PC-3 (cell line): ENCODE data around the gene OLIG2. TPM values are rescaled to one million over a fixed set of nuclear protein-coding genes. Genes with fewer than 3 reads are reported as not detected.

Source experiments
- ATAC-seq: fragments of 200-7000 bp; cut with Tn5 transposase; 2 replicates; pipeline ENCODE4 v1.9.1; 2020; ENCODE audit warnings: mild to moderate bottlenecking, moderate library complexity
- BruUV-seq: library from RNA; stranded (reverse); fragments of 400-500 nt; replicated peaks from 2 replicates; lab custom pipeline; 2021; lab: Mats Ljungman, UMichigan
- CTCF ChIA-PET: fragments of 300-600 bp; sonication (Branson Sonifier 250); formaldehyde crosslinking; loops from one replicate; lab custom pipeline; 2022; ENCODE audit warnings: antibody characterized with exemption; lab: Charles Lee
- POLR2A ChIA-PET: fragments of 300-600 bp; sonication (Branson Sonifier 250); formaldehyde crosslinking; loops from one replicate; lab custom pipeline; 2022; ENCODE audit warnings: antibody characterized with exemption; ENCODE audit not compliant: unreplicated experiment; lab: Charles Lee
- DNase-seq: peaks from one replicate; pipeline ENCODE4 v3.0.0-alpha.2; 2015
- H2AFZ ChIP-seq: fragments of 300-600 bp; sonication (generic); 2 replicates; pipeline ENCODE4 v1.6.0; 2016; ENCODE audit warnings: antibody characterized with exemption, low read length
- H3F3A ChIP-seq: fragments of 300-600 bp; sonication (generic); one replicate; pipeline ENCODE4 v1.6.0; 2017; ENCODE audit warnings: antibody characterized with exemption, low read length, control low read depth, mild to moderate bottlenecking; ENCODE audit not compliant: unreplicated experiment
- H3K27ac ChIP-seq: fragments of 300-600 bp; sonication (generic); 2 replicates; pipeline ENCODE4 v1.5.1; 2016; ENCODE audit warnings: mild to moderate bottlenecking, low read length
- H3K27me3 ChIP-seq: fragments of 300-600 bp; sonication (generic); 2 replicates; pipeline ENCODE4 v1.6.1; 2016; ENCODE audit warnings: low read length, mixed read lengths
- H3K36me3 ChIP-seq: fragments of 300-600 bp; sonication (generic); 2 replicates; pipeline ENCODE4 v1.6.1; 2016; ENCODE audit warnings: low read depth, mixed run types, low read length, mixed read lengths
- H3K4me1 ChIP-seq: fragments of 300-600 bp; sonication (generic); 2 replicates; pipeline ENCODE4 v1.5.1; 2016; ENCODE audit warnings: low read length; ENCODE audit not compliant: insufficient read depth
- H3K4me2 ChIP-seq: fragments of 300-600 bp; sonication (generic); 2 replicates; pipeline ENCODE4 v1.6.0; 2016; ENCODE audit warnings: low read length
- H3K4me3 ChIP-seq: fragments of 300-600 bp; sonication (generic); 2 replicates; pipeline ENCODE4 v1.5.1; 2016; ENCODE audit warnings: mild to moderate bottlenecking, low read length, mixed read lengths
- H3K79me2 ChIP-seq: fragments of 300-600 bp; sonication (generic); 2 replicates; pipeline ENCODE4 v1.6.1; 2017; ENCODE audit warnings: low read length, mixed read lengths
- H3K9ac ChIP-seq: fragments of 300-600 bp; sonication (generic); 2 replicates; pipeline ENCODE4 v1.6.0; 2016; ENCODE audit warnings: mild to moderate bottlenecking, low read length
- H3K9me2 ChIP-seq: fragments of 300-600 bp; sonication (generic); replicated peaks from 2 replicates; pipeline ENCODE4 v1.6.1; 2016; ENCODE audit warnings: mixed run types, low read length, mixed read lengths
- H3K9me3 ChIP-seq: fragments of 300-600 bp; sonication (generic); 2 replicates; pipeline ENCODE4 v1.6.1; 2016; ENCODE audit warnings: low read length, mixed read lengths
- H4K20me1 ChIP-seq: fragments of 300-600 bp; sonication (generic); 2 replicates; pipeline ENCODE4 v1.6.1; 2016; ENCODE audit warnings: low read length, mixed read lengths
- EZH2 ChIP-seq: fragments of 300-600 bp; sonication (generic); IDR thresholded peaks from one replicate; pipeline ENCODE4 v1.6.1; 2017; ENCODE audit warnings: antibody characterized with exemption, mild to moderate bottlenecking, low read length; ENCODE audit not compliant: unreplicated experiment
- EZH2phosphoT487 ChIP-seq: fragments of 300-600 bp; sonication (generic); IDR thresholded peaks from 2 replicates; pipeline ENCODE4 v1.6.1; 2018; ENCODE audit warnings: mild to moderate bottlenecking, antibody characterized with exemption, low read length, borderline replicate concordance
- intact Hi-C: fragments of 100-400 bp; cut with micrococcal nuclease; formaldehyde crosslinking; loops from 2 replicates; pipeline ENCODE4 v1.9.0; 2023
- total RNA-seq: library from RNA; depleted of rRNA; stranded (reverse); fragments of >200 nt; gene quantifications from 2 replicates; pipeline ENCODE4 v1.2.3, GENCODE V29; 2014
- TF ChIP-seq, protein P1 (sequence below): fragments of 300-600 bp; sonication (generic); conservative IDR thresholded peaks from 2 replicates; pipeline ENCODE4 v1.5.1; 2017; ENCODE audit warnings: antibody characterized with exemption, low read depth, mild to moderate bottlenecking, low read length

The OLIG2 gene
- total RNA-seq, 1 experiment from 2014 or later: not detected

DNA sequence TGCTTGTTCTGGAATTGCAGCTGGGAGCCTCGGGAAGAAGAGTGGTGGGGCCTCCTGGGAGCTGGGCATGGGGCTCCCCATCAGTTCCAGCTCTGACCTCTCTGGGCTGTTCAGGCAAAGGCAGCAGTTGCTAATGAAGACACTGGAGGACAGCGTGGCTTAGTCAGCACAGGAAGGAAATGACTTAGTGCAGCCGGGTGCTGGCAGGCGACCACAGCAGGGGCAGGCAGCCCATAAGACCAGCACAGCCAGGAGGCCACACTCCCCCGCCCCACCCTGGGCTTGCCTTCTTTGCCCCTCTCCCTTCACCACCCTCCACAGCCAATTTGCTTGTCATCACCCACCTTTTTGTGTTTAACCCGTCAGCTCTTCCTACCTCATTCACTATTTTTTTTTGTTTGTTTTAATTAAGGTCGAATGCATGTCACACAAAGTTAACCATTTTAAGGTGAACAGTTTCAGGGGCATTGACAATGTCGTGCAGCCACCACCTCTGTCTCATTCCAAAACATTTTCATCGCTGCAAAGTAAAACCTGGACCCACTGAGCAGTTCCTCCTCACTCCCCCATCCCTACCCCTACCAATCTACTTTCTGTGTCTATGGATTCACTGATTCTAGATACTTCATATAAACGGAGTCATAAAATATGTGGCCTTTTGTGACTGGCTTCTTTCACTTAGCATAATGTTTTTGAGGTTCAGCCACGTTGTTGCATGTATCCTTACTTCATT, 10.9 kb downstream of the OLIG2 start:
- Histone ChIP-seq H3K27ac (no peak overlapping the region), H3F3A (no peaks in the 10 kb centered on the region), H3K4me1 (peaks cover 11% of the 10 kb centered on the region), H3K79me2 (no peaks in the 10 kb centered on the region), H3K9me3 (no peaks in the 10 kb centered on the region), H3K9ac (no peak overlapping the region), H3K36me3 (no peaks in the 10 kb centered on the region), H3K4me3 (no peak overlapping the region), H3K27me3 (peaks cover 9% of the 10 kb centered on the region), H4K20me1 (no peaks in the 10 kb centered on the region), H2AFZ (no peak overlapping the region), H3K4me2 (peak overlapping the region; percentile 50), H3K9me2 (no peaks in the 10 kb centered on the region)
- no TSS peak for BruUV-seq
- TF ChIP-seq EZH2 (no peak), EZH2phosphoT487 (no peak)
- TF ChIP-seq, protein P1, sequence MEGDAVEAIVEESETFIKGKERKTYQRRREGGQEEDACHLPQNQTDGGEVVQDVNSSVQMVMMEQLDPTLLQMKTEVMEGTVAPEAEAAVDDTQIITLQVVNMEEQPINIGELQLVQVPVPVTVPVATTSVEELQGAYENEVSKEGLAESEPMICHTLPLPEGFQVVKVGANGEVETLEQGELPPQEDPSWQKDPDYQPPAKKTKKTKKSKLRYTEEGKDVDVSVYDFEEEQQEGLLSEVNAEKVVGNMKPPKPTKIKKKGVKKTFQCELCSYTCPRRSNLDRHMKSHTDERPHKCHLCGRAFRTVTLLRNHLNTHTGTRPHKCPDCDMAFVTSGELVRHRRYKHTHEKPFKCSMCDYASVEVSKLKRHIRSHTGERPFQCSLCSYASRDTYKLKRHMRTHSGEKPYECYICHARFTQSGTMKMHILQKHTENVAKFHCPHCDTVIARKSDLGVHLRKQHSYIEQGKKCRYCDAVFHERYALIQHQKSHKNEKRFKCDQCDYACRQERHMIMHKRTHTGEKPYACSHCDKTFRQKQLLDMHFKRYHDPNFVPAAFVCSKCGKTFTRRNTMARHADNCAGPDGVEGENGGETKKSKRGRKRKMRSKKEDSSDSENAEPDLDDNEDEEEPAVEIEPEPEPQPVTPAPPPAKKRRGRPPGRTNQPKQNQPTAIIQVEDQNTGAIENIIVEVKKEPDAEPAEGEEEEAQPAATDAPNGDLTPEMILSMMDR: no peak
- ATAC-seq: peak; percentile 99
- intact Hi-C loops: no loop called here
- peak; percentile 57 for DNase-seq
- ChIA-PET CTCF (no interaction called here), POLR2A (no interaction called here)

DNA sequence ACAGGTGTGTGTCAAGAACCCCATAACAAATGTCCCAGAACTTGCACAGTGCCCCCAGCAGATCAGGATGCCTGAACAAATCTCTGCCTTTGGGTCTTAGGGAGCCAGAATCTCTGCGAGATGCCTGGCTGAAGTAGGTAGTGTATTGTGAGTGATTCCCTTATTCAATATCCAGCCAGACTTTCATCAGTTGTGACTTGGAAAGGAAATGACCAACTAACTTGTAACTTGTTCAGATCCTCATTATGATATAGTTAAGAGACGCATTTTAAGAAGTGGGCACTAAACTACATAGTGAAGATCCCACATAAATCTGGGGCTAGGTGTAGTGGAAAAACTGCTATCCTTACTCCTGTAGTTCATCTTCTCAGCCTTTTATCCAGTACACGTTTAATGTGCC, 11.8 kb downstream of the OLIG2 start:
- Histone ChIP-seq H3K27me3 (peaks cover 1% of the 10 kb centered on the region; the same call in 1 of the 2 replicates), H3K9me2 (no peaks in the 10 kb centered on the region), H2AFZ (no peak overlapping the region), H3K4me1 (peaks cover 14% of the 10 kb centered on the region), H3K9me3 (no peaks in the 10 kb centered on the region), H3K4me3 (no peak overlapping the region), H3K4me2 (no peak overlapping the region), H4K20me1 (no peaks in the 10 kb centered on the region), H3K79me2 (no peaks in the 10 kb centered on the region), H3K27ac (no peak overlapping the region), H3F3A (no peaks in the 10 kb centered on the region), H3K9ac (no peak overlapping the region), H3K36me3 (no peaks in the 10 kb centered on the region)
- ATAC-seq (no peak), DNase-seq (no peak)
- BruUV-seq: no TSS peak
- intact Hi-C loops: no loop called here
- POLR2A ChIA-PET: no interaction called here
- TF ChIP-seq, protein P1: no peak
- no peak for TF ChIP-seq EZH2phosphoT487
- CTCF ChIA-PET: no interaction called here

DNA sequence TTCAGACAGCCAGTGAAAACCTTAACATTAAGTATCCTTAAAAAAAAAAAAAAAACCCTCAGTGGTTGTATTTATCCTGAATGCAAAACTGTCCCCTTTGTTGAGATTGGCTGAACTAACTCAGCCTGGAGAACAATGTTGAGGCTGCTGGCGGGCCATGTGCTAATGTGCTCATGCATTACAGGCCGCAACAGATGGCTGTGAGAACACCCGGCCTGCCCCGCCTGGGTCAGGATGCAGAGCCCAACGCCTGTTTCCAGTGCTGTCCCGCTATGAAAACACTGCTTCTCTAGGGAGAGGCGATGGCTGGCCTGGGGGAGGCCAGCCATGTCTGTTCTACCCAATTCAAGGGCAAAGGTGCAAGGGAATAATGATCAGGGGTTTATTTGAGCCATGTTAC, 13.8 kb downstream of the OLIG2 start:
- peaks cover 23% of the 10 kb centered on the region for H3K4me1 ChIP-seq
- H3F3A ChIP-seq: no peaks in the 10 kb centered on the region
- no peak for DNase-seq
- H3K27me3 ChIP-seq: peaks cover 3% of the 10 kb centered on the region; the same call in 1 of the 2 replicates
- CTCF ChIA-PET: no interaction called here
- H3K79me2 ChIP-seq: no peaks in the 10 kb centered on the region
- intact Hi-C loops: no loop called here
- H3K9ac ChIP-seq: no peak overlapping the region
- no peak overlapping the region for H3K4me2 ChIP-seq
- H3K36me3 ChIP-seq: no peaks in the 10 kb centered on the region
- ATAC-seq: no peak
- no peaks in the 10 kb centered on the region for H3K9me3 ChIP-seq
- H3K27ac ChIP-seq: no peak overlapping the region
- no peaks in the 10 kb centered on the region for H3K9me2 ChIP-seq
- no peak overlapping the region for H2AFZ ChIP-seq
- TF ChIP-seq EZH2 (no peak), EZH2phosphoT487 (no peak)
- TF ChIP-seq, protein P1: no peak
- BruUV-seq: no TSS peak
- POLR2A ChIA-PET: no interaction called here
- H3K4me3 ChIP-seq: no peak overlapping the region
- H4K20me1 ChIP-seq: no peaks in the 10 kb centered on the region
